GM12878 (cell line): ENCODE results near the gene GARRE1. TPM values are rescaled to one million over a fixed set of nuclear protein-coding genes. Genes with fewer than 3 reads are reported as not detected.

Source experiments
- ATAC-seq: fragments of 200-7000 bp; cut with Tn5 transposase; 3 replicates; pipeline ENCODE4 v1.9.1; 2020; ENCODE audit warnings: mild to moderate bottlenecking, moderate library complexity
- BruUV-seq: library from RNA; stranded (reverse); fragments of 400-500 nt; replicated peaks from 2 replicates; lab custom pipeline; 2021; lab: Mats Ljungman, UMichigan
- CTCF ChIA-PET: fragments of 300-600 bp; sonication (Branson Sonifier 250); formaldehyde crosslinking; extraction: SDS; loops from one replicate; lab custom pipeline; 2021; ENCODE audit warnings: inconsistent platforms; lab: Yijun Ruan, JAX
- POLR2A ChIA-PET: fragments of 350-600 bp; formaldehyde crosslinking; extraction: SDS; loops from one replicate; lab custom pipeline; 2021; ENCODE audit warnings: inconsistent platforms; lab: Charles Lee
- RAD21 ChIA-PET: fragments of 300-600 bp; sonication (Branson Sonifier 250); formaldehyde crosslinking; loops from one replicate; lab custom pipeline; 2023; ENCODE audit warnings: antibody characterized with exemption; ENCODE audit not compliant: unreplicated experiment; lab: Charles Lee
- SMC1A ChIA-PET: fragments of 300-600 bp; sonication (Branson Sonifier 250); formaldehyde crosslinking; loops from one replicate; lab custom pipeline; 2023; ENCODE audit not compliant: unreplicated experiment, uncharacterized antibody; lab: Charles Lee
- DNase-seq: peaks from one replicate; pipeline ENCODE4 v3.0.0-alpha.2; 2011; ENCODE audit warnings: low read depth, low spot score
- FAIRE-seq: peaks from 3 replicates; lab custom pipeline; 2011; peaks lifted over from hg19 to GRCh38; lab: Jason Lieb, UNC
- H2AFZ ChIP-seq: 2 replicates; pipeline ENCODE4 v1.6.0; 2011; ENCODE audit warnings: low read depth, low read length, control low read depth; ENCODE audit not compliant: control insufficient read depth
- H3K27ac ChIP-seq: 2 replicates; pipeline ENCODE4 v1.5.1; 2011; ENCODE audit warnings: control low read depth; ENCODE audit not compliant: control insufficient read depth, insufficient read depth
- H3K27me3 ChIP-seq, 2 experiments: replicated peaks in 1 of 2; 2 replicates each; pipeline versions ENCODE4 v1.6.0 to v1.6.1; 2011; ENCODE audit warnings: low read length in 1 of 2; ENCODE audit not compliant: control insufficient read depth in 2 of 2, insufficient read depth in 2 of 2
- H3K36me3 ChIP-seq, 2 experiments: 2 replicates each; pipeline ENCODE4 v1.5.1; 2011; ENCODE audit warnings: low read length in 1 of 2; ENCODE audit not compliant: control insufficient read depth in 2 of 2, insufficient read depth in 2 of 2
- H3K4me1 ChIP-seq: 2 replicates; pipeline ENCODE4 v1.6.1; 2011; ENCODE audit warnings: mild to moderate bottlenecking, low read length, moderate library complexity, mixed read lengths; ENCODE audit not compliant: control insufficient read depth, insufficient read depth
- H3K4me2 ChIP-seq: 2 replicates; pipeline ENCODE4 v1.6.0; 2011; ENCODE audit warnings: control low read depth; ENCODE audit not compliant: control insufficient read depth, insufficient read depth
- H3K4me3 ChIP-seq: fragments of 200-600 bp; sonication (generic); 2 replicates; pipeline ENCODE4 v1.5.1; 2016
- H3K79me2 ChIP-seq: 2 replicates; pipeline ENCODE4 v1.6.0; 2011; ENCODE audit warnings: low read length; ENCODE audit not compliant: control insufficient read depth, insufficient read depth
- H3K9ac ChIP-seq: 2 replicates; pipeline ENCODE4 v1.8.0; 2011; ENCODE audit warnings: low read length, control low read depth, mixed read lengths; ENCODE audit not compliant: control insufficient read depth, insufficient read depth
- H3K9me3 ChIP-seq: replicated peaks from 3 replicates; pipeline ENCODE4 v1.5.1; 2011; ENCODE audit warnings: mild to moderate bottlenecking, low read length; ENCODE audit not compliant: control insufficient read depth, insufficient read depth
- H4K20me1 ChIP-seq: 2 replicates; pipeline ENCODE4 v1.6.0; 2011; ENCODE audit not compliant: control insufficient read depth, insufficient read depth
- POLR2AphosphoS5 ChIP-seq: IDR thresholded peaks from 2 replicates; pipeline ENCODE4 v1.6.1; 2011; ENCODE audit warnings: mild to moderate bottlenecking, low read length, inconsistent platforms
- SMARCA5 ChIP-seq: fragments of 450-650 bp; IDR thresholded peaks from 2 replicates; pipeline ENCODE4 v1.6.1; 2017; ENCODE audit warnings: mild to moderate bottlenecking
- WGBS: methylation state at CpG from one replicate; pipeline ENCODE4 v1.1.6; 2016; ENCODE audit warnings: low lambda C conversion rate; ENCODE audit not compliant: insufficient replicate concordance, insufficient coverage; ENCODE audit errors: missing lambda C conversion rate; 5-methylcytosine and 5-hydroxymethylcytosine counted together
- in situ Hi-C: fragments of 300-500 bp; cut with MboI; formaldehyde crosslinking; loops from 9 replicates; pipeline ENCODE4 v1.14.3; 2018; ENCODE audit warnings: mixed read lengths
- intact Hi-C: fragments of 100-400 bp; cut with micrococcal nuclease; formaldehyde crosslinking; loops from one replicate; pipeline ENCODE4 v1.14.2; 2022; ENCODE audit not compliant: unreplicated experiment
- polyA plus RNA-seq, 11 experiments: library from polyadenylated mRNA; depleted of rRNA in 4 of 11; unstranded in 6 of 11; stranded (reverse) in 5 of 11; fragments of >200 nt; fragmentation: Nextera tagmentation in 4 of 11; fragmentation: Illumina TruSeq in 1 of 11; extraction: Ambion mirVana in 4 of 11; extraction: Trizol in 1 of 11; gene quantifications; 1 replicate in 1 of 11; 2 replicates in 10 of 11; pipeline versions ENCODE4 v1.2.1 to v1.2.3, GENCODE V29; 2011 to 2016; ENCODE audit warnings: inconsistent platforms in 2 of 11, missing spikeins in 2 of 11, low read depth in 1 of 11
- total RNA-seq, 4 experiments: library from RNA; depleted of rRNA in 3 of 4; stranded (reverse); fragments of >200 nt in 3 of 4; fragmentation: Illumina TruSeq in 1 of 4; extraction: Trizol in 1 of 4; gene quantifications; 2 replicates each; pipeline versions ENCODE4 v1.2.1 to v1.2.3, GENCODE V29; 2013 to 2021
- TF ChIP-seq, protein P1 (sequence below): fragments of 450-650 bp; formaldehyde crosslinking; IDR thresholded peaks from 2 replicates; pipeline ENCODE4 v1.5.0; 2022; ENCODE audit warnings: mild to moderate bottlenecking, missing genetic modification characterization
- TF ChIP-seq, protein P2 (sequence below): fragments of 450-650 bp; IDR thresholded peaks from 2 replicates; pipeline ENCODE4 v1.6.1; 2017; ENCODE audit warnings: mild to moderate bottlenecking, moderate library complexity

GARRE1 gene
- total and polyA plus RNA-seq, 10 of the 15 experiments (the other 5 are each of a cell fraction or from before 2014, with no cell fraction given): 1.1 to 9.4 (median 5.1) TPM

DNA sequence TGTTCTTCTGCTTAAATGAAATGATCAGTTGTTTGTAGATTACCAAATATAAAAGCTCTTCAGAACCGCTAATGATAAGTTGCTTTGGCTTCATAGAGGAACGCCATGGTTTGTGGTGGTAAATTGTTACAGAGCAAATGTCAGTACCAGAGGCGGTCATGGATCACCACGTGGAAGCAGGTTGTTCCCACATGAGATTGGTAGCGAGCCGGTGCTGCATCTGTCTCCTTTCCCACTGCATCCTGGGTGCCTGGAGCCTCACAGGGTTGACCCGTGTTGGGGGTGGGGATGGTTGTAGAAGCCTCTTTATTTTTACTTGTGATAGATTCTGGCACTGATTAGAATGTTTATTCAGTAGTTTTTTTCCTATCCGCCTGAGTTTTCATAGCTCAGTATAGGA, 14.7 kb downstream of the GARRE1 start:
- ATAC-seq (no peak), DNase-seq (no peak), FAIRE-seq (no peak)
- H3K9ac ChIP-seq: no peak overlapping the region; the same call in 1 of the 2 replicates
- H3K9me3 ChIP-seq: no peaks in the 10 kb centered on the region
- no peak for TF ChIP-seq POLR2AphosphoS5
- intact Hi-C loops: no loop called here
- 52% methylated on average over 8 of the region's 8 CpGs for WGBS
- ChIA-PET POLR2A (interaction anchor here (0.6 kb wide), 1 partner anchor 91 kb away, joined by 4 read pairs; no protein-coding TSS in a partner anchor), RAD21 (no interaction called here), CTCF (interaction anchor here (1.1 to 1.2 kb wide), 2 partner anchors 43 to 90 kb away, joined by 3 read pairs; no protein-coding TSS in a partner anchor), SMC1A (interaction anchor here (0.9 kb wide), 1 partner anchor 24 kb away, joined by 3 read pairs; no protein-coding TSS in a partner anchor)
- no peak overlapping the region for H3K4me3 ChIP-seq
- H3K27me3 ChIP-seq: no peaks in the 10 kb centered on the region
- peak overlapping the region; percentile 93; the same call in 1 of the 2 replicates for H3K27ac ChIP-seq
- peaks cover 22% of the 10 kb centered on the region for H3K4me1 ChIP-seq
- peaks cover 9% of the 10 kb centered on the region for H3K79me2 ChIP-seq
- H2AFZ ChIP-seq: no peak overlapping the region; the same call in 1 of the 2 replicates
- in situ Hi-C loops: no loop called here
- no peaks in the 10 kb centered on the region for H3K36me3 ChIP-seq
- H3K4me2 ChIP-seq: no peak overlapping the region
- H4K20me1 ChIP-seq: no peaks in the 10 kb centered on the region
- BruUV-seq: no TSS peak

DNA sequence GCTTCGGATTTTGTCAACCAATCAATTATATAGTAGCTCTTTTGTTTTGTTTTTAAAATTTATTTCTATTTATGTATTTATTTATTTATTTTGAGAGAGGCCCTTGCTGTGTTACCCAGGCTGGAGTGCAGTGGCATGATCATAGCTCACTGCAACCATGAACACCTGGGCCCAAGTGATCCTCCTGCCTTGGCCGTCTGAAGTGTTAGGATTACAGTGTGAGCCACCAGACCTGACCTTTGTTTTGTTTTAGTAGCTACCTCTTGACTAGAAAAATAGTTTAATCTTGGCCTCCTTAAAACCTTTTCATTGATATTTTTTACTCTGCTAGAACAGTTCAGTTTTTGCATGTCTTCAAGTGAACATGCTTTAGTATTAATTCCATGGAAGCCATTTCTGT, 15.1 kb downstream of the GARRE1 start:
- peak overlapping the region; percentile 93 for H3K4me2 ChIP-seq
- H2AFZ ChIP-seq: peak overlapping the region; percentile 76
- no peak for DNase-seq
- SMC1A ChIA-PET: interaction anchor here (0.9 kb wide), 1 partner anchor 24 kb away, joined by 3 read pairs; no protein-coding TSS in a partner anchor
- BruUV-seq: no TSS peak
- no peak for TF ChIP-seq SMARCA5
- TF ChIP-seq, protein P1, sequence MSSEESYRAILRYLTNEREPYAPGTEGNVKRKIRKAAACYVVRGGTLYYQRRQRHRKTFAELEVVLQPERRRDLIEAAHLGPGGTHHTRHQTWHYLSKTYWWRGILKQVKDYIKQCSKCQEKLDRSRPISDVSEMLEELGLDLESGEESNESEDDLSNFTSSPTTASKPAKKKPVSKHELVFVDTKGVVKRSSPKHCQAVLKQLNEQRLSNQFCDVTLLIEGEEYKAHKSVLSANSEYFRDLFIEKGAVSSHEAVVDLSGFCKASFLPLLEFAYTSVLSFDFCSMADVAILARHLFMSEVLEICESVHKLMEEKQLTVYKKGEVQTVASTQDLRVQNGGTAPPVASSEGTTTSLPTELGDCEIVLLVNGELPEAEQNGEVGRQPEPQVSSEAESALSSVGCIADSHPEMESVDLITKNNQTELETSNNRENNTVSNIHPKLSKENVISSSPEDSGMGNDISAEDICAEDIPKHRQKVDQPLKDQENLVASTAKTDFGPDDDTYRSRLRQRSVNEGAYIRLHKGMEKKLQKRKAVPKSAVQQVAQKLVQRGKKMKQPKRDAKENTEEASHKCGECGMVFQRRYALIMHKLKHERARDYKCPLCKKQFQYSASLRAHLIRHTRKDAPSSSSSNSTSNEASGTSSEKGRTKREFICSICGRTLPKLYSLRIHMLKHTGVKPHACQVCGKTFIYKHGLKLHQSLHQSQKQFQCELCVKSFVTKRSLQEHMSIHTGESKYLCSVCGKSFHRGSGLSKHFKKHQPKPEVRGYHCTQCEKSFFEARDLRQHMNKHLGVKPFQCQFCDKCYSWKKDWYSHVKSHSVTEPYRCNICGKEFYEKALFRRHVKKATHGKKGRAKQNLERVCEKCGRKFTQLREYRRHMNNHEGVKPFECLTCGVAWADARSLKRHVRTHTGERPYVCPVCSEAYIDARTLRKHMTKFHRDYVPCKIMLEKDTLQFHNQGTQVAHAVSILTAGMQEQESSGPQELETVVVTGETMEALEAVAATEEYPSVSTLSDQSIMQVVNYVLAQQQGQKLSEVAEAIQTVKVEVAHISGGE (CRISPR knock-in tag): no peak
- TF ChIP-seq, protein P2, sequence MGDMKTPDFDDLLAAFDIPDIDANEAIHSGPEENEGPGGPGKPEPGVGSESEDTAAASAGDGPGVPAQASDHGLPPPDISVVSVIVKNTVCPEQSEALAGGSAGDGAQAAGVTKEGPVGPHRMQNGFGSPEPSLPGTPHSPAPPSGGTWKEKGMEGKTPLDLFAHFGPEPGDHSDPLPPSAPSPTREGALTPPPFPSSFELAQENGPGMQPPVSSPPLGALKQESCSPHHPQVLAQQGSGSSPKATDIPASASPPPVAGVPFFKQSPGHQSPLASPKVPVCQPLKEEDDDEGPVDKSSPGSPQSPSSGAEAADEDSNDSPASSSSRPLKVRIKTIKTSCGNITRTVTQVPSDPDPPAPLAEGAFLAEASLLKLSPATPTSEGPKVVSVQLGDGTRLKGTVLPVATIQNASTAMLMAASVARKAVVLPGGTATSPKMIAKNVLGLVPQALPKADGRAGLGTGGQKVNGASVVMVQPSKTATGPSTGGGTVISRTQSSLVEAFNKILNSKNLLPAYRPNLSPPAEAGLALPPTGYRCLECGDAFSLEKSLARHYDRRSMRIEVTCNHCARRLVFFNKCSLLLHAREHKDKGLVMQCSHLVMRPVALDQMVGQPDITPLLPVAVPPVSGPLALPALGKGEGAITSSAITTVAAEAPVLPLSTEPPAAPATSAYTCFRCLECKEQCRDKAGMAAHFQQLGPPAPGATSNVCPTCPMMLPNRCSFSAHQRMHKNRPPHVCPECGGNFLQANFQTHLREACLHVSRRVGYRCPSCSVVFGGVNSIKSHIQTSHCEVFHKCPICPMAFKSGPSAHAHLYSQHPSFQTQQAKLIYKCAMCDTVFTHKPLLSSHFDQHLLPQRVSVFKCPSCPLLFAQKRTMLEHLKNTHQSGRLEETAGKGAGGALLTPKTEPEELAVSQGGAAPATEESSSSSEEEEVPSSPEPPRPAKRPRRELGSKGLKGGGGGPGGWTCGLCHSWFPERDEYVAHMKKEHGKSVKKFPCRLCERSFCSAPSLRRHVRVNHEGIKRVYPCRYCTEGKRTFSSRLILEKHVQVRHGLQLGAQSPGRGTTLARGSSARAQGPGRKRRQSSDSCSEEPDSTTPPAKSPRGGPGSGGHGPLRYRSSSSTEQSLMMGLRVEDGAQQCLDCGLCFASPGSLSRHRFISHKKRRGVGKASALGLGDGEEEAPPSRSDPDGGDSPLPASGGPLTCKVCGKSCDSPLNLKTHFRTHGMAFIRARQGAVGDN: no peak
- peaks cover 22% of the 10 kb centered on the region for H3K4me1 ChIP-seq
- POLR2A ChIA-PET: interaction anchor here (0.6 kb wide), 1 partner anchor 91 kb away, joined by 4 read pairs; no protein-coding TSS in a partner anchor
- no peak for FAIRE-seq
- intact Hi-C loops (no loop called here), in situ Hi-C loops (no loop called here)
- no peaks in the 10 kb centered on the region for H3K9me3 ChIP-seq
- peaks cover 9% of the 10 kb centered on the region for H3K79me2 ChIP-seq
- no peaks in the 10 kb centered on the region for H3K27me3 ChIP-seq
- peak overlapping the region; percentile 93 for H3K27ac ChIP-seq
- H3K36me3 ChIP-seq: no peaks in the 10 kb centered on the region
- RAD21 ChIA-PET: no interaction called here
- WGBS: 55% methylated on average over 2 of the region's 2 CpGs
- peak; percentile 29 for ATAC-seq
- H3K9ac ChIP-seq: peak overlapping the region; percentile 75
- CTCF ChIA-PET: interaction anchor here (0.7 to 1.3 kb wide), 5 partner anchors 8 to 90 kb away, joined by 3 to 6 read pairs (median 3); no protein-coding TSS in a partner anchor
- no peaks in the 10 kb centered on the region for H4K20me1 ChIP-seq
- H3K4me3 ChIP-seq: peak overlapping the region; percentile 41; the same call in 1 of the 2 replicates
